Esophagus muscularis mucosa (tissue), 4 donors: Measurements from ENCODE around the gene RNF213.

Experiments used
- EP300 ChIP-seq: sonication (generic); formaldehyde crosslinking; IDR thresholded peaks from one replicate; pipeline ENCODE4 v1.6.1; 2017; ENCODE audit warnings: antibody characterized with exemption
- POLR2A ChIP-seq: fragments of 450-650 bp; IDR thresholded peaks from one replicate; pipeline ENCODE4 v1.6.1; 2017; ENCODE audit warnings: antibody characterized with exemption, moderate library complexity, mild to moderate bottlenecking, low read depth
- TF ChIP-seq, protein P1 (sequence below), 3 experiments: fragments of 200-600 bp in 2 of 3; fragments of 450-650 bp in 1 of 3; sonication (generic) in 2 of 3; IDR thresholded peaks; one replicate each; pipeline ENCODE4 v1.5.1; 2017 to 2019; ENCODE audit warnings: antibody characterized with exemption in 3 of 3, mild to moderate bottlenecking in 2 of 3, moderate library complexity in 1 of 3

DNA sequence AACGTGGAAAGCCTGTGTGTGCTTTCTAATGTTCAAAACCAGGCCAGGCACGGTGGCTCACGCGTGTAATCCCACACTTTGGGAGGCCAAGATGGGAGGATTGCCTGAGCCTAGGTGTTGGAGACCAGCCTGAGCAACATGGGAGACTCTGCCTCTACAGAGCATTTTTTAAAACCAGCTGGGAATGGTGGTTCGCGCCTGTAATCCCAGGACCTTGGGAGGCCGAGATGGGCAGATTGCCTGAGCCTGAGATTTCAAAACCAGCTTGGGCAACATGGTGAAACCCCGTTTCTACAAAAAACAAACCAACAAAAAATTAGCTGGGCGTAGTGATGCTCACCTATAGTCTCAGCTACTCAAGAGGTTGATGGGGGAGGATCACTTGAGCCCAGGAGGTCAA lies 26.4 kb downstream of the RNF213 start:
- TF ChIP-seq, protein P1, sequence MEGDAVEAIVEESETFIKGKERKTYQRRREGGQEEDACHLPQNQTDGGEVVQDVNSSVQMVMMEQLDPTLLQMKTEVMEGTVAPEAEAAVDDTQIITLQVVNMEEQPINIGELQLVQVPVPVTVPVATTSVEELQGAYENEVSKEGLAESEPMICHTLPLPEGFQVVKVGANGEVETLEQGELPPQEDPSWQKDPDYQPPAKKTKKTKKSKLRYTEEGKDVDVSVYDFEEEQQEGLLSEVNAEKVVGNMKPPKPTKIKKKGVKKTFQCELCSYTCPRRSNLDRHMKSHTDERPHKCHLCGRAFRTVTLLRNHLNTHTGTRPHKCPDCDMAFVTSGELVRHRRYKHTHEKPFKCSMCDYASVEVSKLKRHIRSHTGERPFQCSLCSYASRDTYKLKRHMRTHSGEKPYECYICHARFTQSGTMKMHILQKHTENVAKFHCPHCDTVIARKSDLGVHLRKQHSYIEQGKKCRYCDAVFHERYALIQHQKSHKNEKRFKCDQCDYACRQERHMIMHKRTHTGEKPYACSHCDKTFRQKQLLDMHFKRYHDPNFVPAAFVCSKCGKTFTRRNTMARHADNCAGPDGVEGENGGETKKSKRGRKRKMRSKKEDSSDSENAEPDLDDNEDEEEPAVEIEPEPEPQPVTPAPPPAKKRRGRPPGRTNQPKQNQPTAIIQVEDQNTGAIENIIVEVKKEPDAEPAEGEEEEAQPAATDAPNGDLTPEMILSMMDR (IDR thresholded peaks at IDR 0.05): no peak
- TF ChIP-seq EP300 (no peak), POLR2A (no peak)
